SU-DHL-6 (cell line): ENCODE measurements around the gene RPTOR.

Experiments
- EZH2phosphoT487 ChIP-seq: fragments of 200-600 bp; sonication (generic), shearing (Covaris generic); conservative IDR thresholded peaks from 2 replicates; pipeline ENCODE4 v1.6.1; 2018; ENCODE audit warnings: mild to moderate bottlenecking, antibody characterized with exemption, low read length, moderate library complexity, mixed read lengths
- TF ChIP-seq, protein P1 (sequence below): fragments of 200-600 bp; sonication (generic); IDR thresholded peaks from one replicate; pipeline ENCODE4 v1.5.1; 2017; ENCODE audit warnings: antibody characterized with exemption, mild to moderate bottlenecking, low read length, moderate library complexity; ENCODE audit not compliant: insufficient read depth, poor library complexity, severe bottlenecking

DNA sequence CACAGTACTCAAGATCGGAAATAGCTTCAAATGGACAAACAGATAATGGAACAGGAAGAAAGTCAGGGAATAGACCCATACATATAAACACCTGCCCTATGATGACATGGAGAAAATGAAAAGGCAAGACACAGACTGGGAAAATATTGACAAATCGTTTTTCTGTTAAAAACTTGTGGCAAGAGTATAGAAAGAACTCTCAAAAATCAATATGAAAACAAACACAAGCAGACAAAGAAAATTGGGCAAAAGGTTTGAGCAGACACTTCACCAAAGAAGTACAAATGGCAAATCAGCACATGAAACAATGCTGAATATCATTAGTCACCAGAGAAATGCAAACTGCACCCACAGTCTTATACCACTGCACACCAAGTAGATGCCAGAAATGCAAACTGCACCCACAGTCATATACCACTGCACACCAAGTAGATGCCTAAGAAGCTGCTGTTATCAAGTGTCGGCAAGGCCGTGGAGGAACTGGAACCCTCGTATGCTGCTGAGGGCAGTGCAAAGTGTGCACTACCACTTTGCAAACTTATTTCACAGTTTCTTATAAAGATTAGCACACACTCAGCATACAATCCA is 323.5 kb downstream of the RPTOR start:
- TF ChIP-seq, protein P1, sequence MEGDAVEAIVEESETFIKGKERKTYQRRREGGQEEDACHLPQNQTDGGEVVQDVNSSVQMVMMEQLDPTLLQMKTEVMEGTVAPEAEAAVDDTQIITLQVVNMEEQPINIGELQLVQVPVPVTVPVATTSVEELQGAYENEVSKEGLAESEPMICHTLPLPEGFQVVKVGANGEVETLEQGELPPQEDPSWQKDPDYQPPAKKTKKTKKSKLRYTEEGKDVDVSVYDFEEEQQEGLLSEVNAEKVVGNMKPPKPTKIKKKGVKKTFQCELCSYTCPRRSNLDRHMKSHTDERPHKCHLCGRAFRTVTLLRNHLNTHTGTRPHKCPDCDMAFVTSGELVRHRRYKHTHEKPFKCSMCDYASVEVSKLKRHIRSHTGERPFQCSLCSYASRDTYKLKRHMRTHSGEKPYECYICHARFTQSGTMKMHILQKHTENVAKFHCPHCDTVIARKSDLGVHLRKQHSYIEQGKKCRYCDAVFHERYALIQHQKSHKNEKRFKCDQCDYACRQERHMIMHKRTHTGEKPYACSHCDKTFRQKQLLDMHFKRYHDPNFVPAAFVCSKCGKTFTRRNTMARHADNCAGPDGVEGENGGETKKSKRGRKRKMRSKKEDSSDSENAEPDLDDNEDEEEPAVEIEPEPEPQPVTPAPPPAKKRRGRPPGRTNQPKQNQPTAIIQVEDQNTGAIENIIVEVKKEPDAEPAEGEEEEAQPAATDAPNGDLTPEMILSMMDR: no peak
- no peak for TF ChIP-seq EZH2phosphoT487
